GM23248 (cell line): Measurements from ENCODE around the gene USP9X. TPM values are rescaled to one million over a fixed set of nuclear protein-coding genes. Genes with fewer than 3 reads are reported as not detected.

Source experiments
- DNase-seq: peaks from one replicate; pipeline ENCODE4 v3.0.0-alpha.2; 2015
- H2AFZ ChIP-seq: fragments of 200-600 bp; sonication (generic); 2 replicates; pipeline ENCODE4 v1.6.1; 2016; ENCODE audit warnings: antibody characterized with exemption
- H3F3A ChIP-seq: fragments of 200-600 bp; sonication (generic); 2 replicates; pipeline ENCODE4 v1.6.1; 2016; ENCODE audit warnings: mild to moderate bottlenecking, antibody characterized with exemption, mixed run types; ENCODE audit not compliant: insufficient read depth
- H3K27ac ChIP-seq: fragments of 200-600 bp; sonication (generic); 2 replicates; pipeline ENCODE4 v1.5.1; 2016; ENCODE audit warnings: mild to moderate bottlenecking
- H3K27me3 ChIP-seq: fragments of 200-600 bp; sonication (generic); replicated peaks from 2 replicates; pipeline ENCODE4 v1.6.1; 2016; ENCODE audit warnings: mild to moderate bottlenecking; ENCODE audit not compliant: insufficient read depth
- H3K36me3 ChIP-seq: fragments of 200-600 bp; sonication (generic); 2 replicates; pipeline ENCODE4 v1.6.1; 2016; ENCODE audit warnings: low read depth, mild to moderate bottlenecking
- H3K4me1 ChIP-seq: fragments of 200-600 bp; sonication (generic); 2 replicates; pipeline ENCODE4 v1.6.1; 2016; ENCODE audit warnings: mild to moderate bottlenecking; ENCODE audit not compliant: insufficient read depth
- H3K4me2 ChIP-seq: fragments of 200-600 bp; sonication (generic); one replicate; pipeline ENCODE4 v1.6.1; 2016; ENCODE audit warnings: mild to moderate bottlenecking; ENCODE audit not compliant: unreplicated experiment
- H3K4me3 ChIP-seq: fragments of 200-600 bp; sonication (generic); 2 replicates; pipeline ENCODE4 v1.5.1; 2016; ENCODE audit warnings: mild to moderate bottlenecking
- H3K79me2 ChIP-seq: fragments of 200-600 bp; sonication (generic); 2 replicates; pipeline ENCODE4 v1.6.1; 2016; ENCODE audit warnings: mild to moderate bottlenecking; ENCODE audit not compliant: insufficient read depth
- H3K9ac ChIP-seq: fragments of 200-600 bp; sonication (generic); 2 replicates; pipeline ENCODE4 v1.6.1; 2016; ENCODE audit warnings: mild to moderate bottlenecking
- H3K9me2 ChIP-seq: fragments of 200-600 bp; sonication (generic); 2 replicates; pipeline ENCODE4 v1.6.1; 2016; ENCODE audit warnings: mixed run types, mild to moderate bottlenecking, moderate library complexity; ENCODE audit not compliant: insufficient read depth
- H3K9me3 ChIP-seq: fragments of 200-600 bp; sonication (generic); one replicate; pipeline ENCODE4 v1.6.1; 2017; ENCODE audit warnings: low read depth
- H4K20me1 ChIP-seq: fragments of 200-600 bp; sonication (generic); 2 replicates; pipeline ENCODE4 v1.6.0; 2016; ENCODE audit not compliant: insufficient read depth
- EZH2 ChIP-seq: fragments of 200-600 bp; sonication (generic); IDR thresholded peaks from 2 replicates; pipeline ENCODE4 v1.6.1; 2018; ENCODE audit warnings: antibody characterized with exemption, mild to moderate bottlenecking; ENCODE audit not compliant: insufficient read depth, poor library complexity, severe bottlenecking
- EZH2phosphoT487 ChIP-seq: fragments of 200-600 bp; sonication (generic); IDR thresholded peaks from 2 replicates; pipeline ENCODE4 v1.6.1; 2018; ENCODE audit warnings: antibody characterized with exemption, moderate library complexity, mild to moderate bottlenecking, low read depth; ENCODE audit not compliant: insufficient read depth
- WGBS, 2 experiments: methylation state at CpG; one replicate each; pipeline ENCODE4 v1.1.6; 2015 to 2017; ENCODE audit warnings: low lambda C conversion rate in 2 of 2, low coverage in 1 of 2; ENCODE audit errors: missing lambda C conversion rate in 2 of 2; 5-methylcytosine and 5-hydroxymethylcytosine counted together
- in situ Hi-C: fragments of 300-500 bp; cut with MboI; formaldehyde crosslinking; loops from 2 replicates; pipeline ENCODE4 v1.15.0; 2020
- polyA plus RNA-seq: library from polyadenylated mRNA; unstranded; fragments of >200 nt; fragmentation: Nextera tagmentation; extraction: Ambion mirVana; gene quantifications from 2 replicates; pipeline ENCODE4 v1.2.1, GENCODE V29; 2016
- total RNA-seq: library from RNA; depleted of rRNA; stranded (reverse); fragments of >200 nt; shearing (Covaris generic); gene quantifications from 2 replicates; pipeline ENCODE4 v1.2.3, GENCODE V29; 2014

The USP9X gene
- total and polyA plus RNA-seq, 2 experiments from 2014 or later = 23.9 to 72.3 TPM

GRCh38 chrX:41258871-41259270 lies 173.6 kb downstream of the USP9X start:
- Histone ChIP-seq H3K9me2 (no peaks in the 10 kb centered on the region), H4K20me1 (no peaks in the 10 kb centered on the region), H3K27me3 (no peaks in the 10 kb centered on the region), H3K9ac (no peak overlapping the region), H3K27ac (no peak overlapping the region), H3K4me3 (no peak overlapping the region), H3F3A (no peaks in the 10 kb centered on the region), H3K9me3 (no peaks in the 10 kb centered on the region), H3K36me3 (no peaks in the 10 kb centered on the region), H2AFZ (no peak overlapping the region), H3K4me2 (no peak overlapping the region), H3K4me1 (no peaks in the 10 kb centered on the region), H3K79me2 (no peaks in the 10 kb centered on the region)
- DNase-seq = no peak
- in situ Hi-C loops = no loop called here
- no peak for TF ChIP-seq EZH2
- no peak for TF ChIP-seq EZH2phosphoT487
- 93 to 95% methylated on average over 10 to 14 of the region's 14 CpGs for WGBS, 2 experiments

- H4K20me1 ChIP-seq = no peaks in the 10 kb centered on the region
- DNase-seq = no peak
- no peaks in the 10 kb centered on the region for H3K4me1 ChIP-seq
- no peaks in the 10 kb centered on the region for H3F3A ChIP-seq
- H3K9me2 ChIP-seq = no peaks in the 10 kb centered on the region
- H3K27ac ChIP-seq = no peak overlapping the region
- H3K79me2 ChIP-seq = no peaks in the 10 kb centered on the region
- H3K9me3 ChIP-seq = no peaks in the 10 kb centered on the region
- H3K4me2 ChIP-seq = no peak overlapping the region
- 72 to 78% methylated on average over 13 of the region's 13 CpGs for WGBS, 2 experiments
- in situ Hi-C loops = no loop called here
- H3K36me3 ChIP-seq = no peaks in the 10 kb centered on the region
- H2AFZ ChIP-seq = no peak overlapping the region
- H3K27me3 ChIP-seq = no peaks in the 10 kb centered on the region
- TF ChIP-seq EZH2phosphoT487 (no peak), EZH2 (no peak)
- H3K9ac ChIP-seq = no peak overlapping the region
- H3K4me3 ChIP-seq = no peak overlapping the region
These were observed 174.3 kb downstream of the USP9X start for GRCh38 chrX:41259516-41259915.

- 1 to 7% methylated on average over 8 of the region's 8 CpGs for WGBS, 2 experiments
- peak overlapping the region; percentile 78 for H3K27ac ChIP-seq
- in situ Hi-C loops = no loop called here
These were observed 180.4 kb downstream of the USP9X start for GRCh38 chrX:41265615-41266014.

GRCh38 chrX:41273638-41274037 lies 188.4 kb downstream of the USP9X start:
- in situ Hi-C loops = no loop called here
- no peak overlapping the region for H3K27ac ChIP-seq
- H3K9me2 ChIP-seq = no peaks in the 10 kb centered on the region
- no peaks in the 10 kb centered on the region for H3K9me3 ChIP-seq
- no peak overlapping the region for H2AFZ ChIP-seq
- H3K4me2 ChIP-seq = no peak overlapping the region
- H3K79me2 ChIP-seq = no peaks in the 10 kb centered on the region
- no peaks in the 10 kb centered on the region for H4K20me1 ChIP-seq
- no peaks in the 10 kb centered on the region for H3K27me3 ChIP-seq
- no peaks in the 10 kb centered on the region for H3F3A ChIP-seq
- H3K36me3 ChIP-seq = no peaks in the 10 kb centered on the region
- H3K9ac ChIP-seq = no peak overlapping the region
- TF ChIP-seq EZH2 = no peak
- no peak for TF ChIP-seq EZH2phosphoT487
- DNase-seq = peak; percentile 33
- no peak overlapping the region for H3K4me3 ChIP-seq
- 56 to 62% methylated on average over 2 of the region's 2 CpGs for WGBS, 2 experiments
- H3K4me1 ChIP-seq = no peaks in the 10 kb centered on the region; the same call in 1 of the 2 replicates

More at GRCh38 chrX:41265615-41266014, 180.4 kb downstream of the USP9X start:
- H3K9ac ChIP-seq = peak overlapping the region; percentile 82
- no peaks in the 10 kb centered on the region for H3K36me3 ChIP-seq
- H3K4me3 ChIP-seq = peak overlapping the region; percentile 69
- peak overlapping the region; percentile 68 for H3K4me2 ChIP-seq
- no peaks in the 10 kb centered on the region; the same call in 1 of the 2 replicates for H3K4me1 ChIP-seq
- H2AFZ ChIP-seq = peak overlapping the region; percentile 77
- no peaks in the 10 kb centered on the region for H4K20me1 ChIP-seq
- H3K9me2 ChIP-seq = no peaks in the 10 kb centered on the region
- no peaks in the 10 kb centered on the region for H3K9me3 ChIP-seq
- peak; percentile 89 for DNase-seq
- no peaks in the 10 kb centered on the region for H3F3A ChIP-seq
- no peaks in the 10 kb centered on the region for H3K27me3 ChIP-seq
- H3K79me2 ChIP-seq = no peaks in the 10 kb centered on the region
- TF ChIP-seq EZH2 = no peak
- TF ChIP-seq EZH2phosphoT487 = no peak
